RWPE1 (cell line): ENCODE results near the gene OSBPL7.

Experiments used
- CTCF ChIA-PET: fragments of 350-600 bp; sonication (Branson Sonifier 250); formaldehyde crosslinking; extraction: SDS; loops from one replicate; lab custom pipeline; 2021; lab: Yijun Ruan, JAX
- POLR2A ChIA-PET: fragments of 400-600 bp; formaldehyde crosslinking; extraction: SDS; loops from one replicate; lab custom pipeline; 2020; ENCODE audit warnings: antibody characterized with exemption; ENCODE audit not compliant: low non-redundant PET; lab: Yijun Ruan, JAX
- DNase-seq: peaks from one replicate; pipeline ENCODE4 v3.0.0; 2012; ENCODE audit warnings: low spot score
- H3K27ac ChIP-seq: fragments of 450-650 bp; 2 replicates; pipeline ENCODE4 v1.5.1; 2017
- CTCF ChIP-seq: fragments of 450-650 bp; conservative IDR thresholded peaks from 2 replicates; pipeline ENCODE4 v1.5.1; 2017; ENCODE audit warnings: low read depth, mild to moderate bottlenecking

Gene OSBPL7

GRCh38 chr17:47856830-47857229 lies 35.2 kb upstream of the OSBPL7 start:
- H3K27ac ChIP-seq, result no peak overlapping the region
- CTCF ChIA-PET, result interaction anchor here (0.5 kb wide), 1 partner anchor 15 kb away, joined by 6 read pairs; the partner anchor contains the start of gene SCRN2
- TF ChIP-seq CTCF, result no peak
- POLR2A ChIA-PET, result no interaction called here
- DNase-seq, result no peak

GRCh38 chr17:47855737-47856136 lies 34.1 kb upstream of the OSBPL7 start:
- TF ChIP-seq CTCF, result no peak
- ChIA-PET CTCF (interaction anchor here (1.1 kb wide), 1 partner anchor 12 kb away, joined by 5 read pairs; no protein-coding TSS in a partner anchor), POLR2A (no interaction called here)
- DNase-seq, result no peak
- no peak overlapping the region for H3K27ac ChIP-seq

GRCh38 chr17:47853616-47854015 lies 32.0 kb upstream of the OSBPL7 start:
- TF ChIP-seq CTCF, result no peak
- H3K27ac ChIP-seq, result no peak overlapping the region
- DNase-seq, result no peak
- CTCF ChIA-PET, result interaction anchor here (1.0 kb wide), 1 partner anchor 36 kb away, joined by 5 read pairs; no protein-coding TSS in a partner anchor
- POLR2A ChIA-PET, result no interaction called here

DNA sequence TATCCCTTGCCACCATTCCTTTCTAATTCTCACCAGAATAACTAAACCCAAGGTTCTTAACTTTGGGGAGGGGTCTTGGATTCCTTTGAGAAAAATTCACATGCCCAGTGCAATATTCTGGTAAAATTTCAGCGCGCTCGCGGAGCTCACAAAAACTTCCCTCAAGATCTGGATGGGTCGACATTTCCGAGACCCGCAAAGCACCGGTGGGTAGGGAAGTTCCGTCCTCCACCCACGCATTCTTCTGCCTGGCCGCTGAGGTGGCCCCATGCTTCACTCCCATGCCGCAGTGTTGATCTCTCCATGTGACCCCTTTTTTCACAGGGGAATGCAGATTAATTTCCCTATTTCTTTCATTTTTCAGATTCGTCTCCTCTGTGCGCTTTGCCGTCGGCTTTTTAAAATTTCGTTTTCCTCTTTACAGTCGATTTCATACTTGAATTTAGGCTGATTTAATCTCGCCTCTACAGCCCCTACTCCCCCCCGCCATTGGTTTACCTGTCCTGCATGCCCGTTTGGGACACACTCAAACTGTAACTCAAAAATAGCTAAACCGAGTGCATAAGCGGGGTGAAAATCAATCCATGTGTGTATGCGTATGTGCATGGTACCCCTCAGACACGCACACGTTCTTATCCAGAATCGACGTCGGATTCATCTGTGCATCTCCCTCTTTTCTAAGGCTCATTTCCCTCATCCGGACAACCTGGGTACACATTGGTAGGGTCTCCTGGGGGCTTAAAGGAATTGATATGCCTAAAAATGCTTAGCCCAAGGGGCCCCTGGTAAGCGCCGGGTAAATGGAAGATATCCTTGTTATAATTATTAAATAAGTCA lies 30.7 kb upstream of the OSBPL7 start:
- POLR2A ChIA-PET, result interaction anchor here (0.8 kb wide), 1 partner anchor 43 kb away, joined by 4 read pairs; the partner anchor contains the start of gene SP2
- H3K27ac ChIP-seq, result no peak overlapping the region
- DNase-seq, result no peak
- no peak for TF ChIP-seq CTCF
- CTCF ChIA-PET, result interaction anchor here (0.6 to 4.9 kb wide), 4 partner anchors 11 to 118 kb away, joined by 3 to 38 read pairs (median 10); partner anchors contain the start of gene SCRN2

GRCh38 chr17:47851764-47852112 lies 30.1 kb upstream of the OSBPL7 start:
- DNase-seq, result no peak
- no peak for TF ChIP-seq CTCF
- no peak overlapping the region for H3K27ac ChIP-seq
- POLR2A ChIA-PET, result no interaction called here
- CTCF ChIA-PET, result interaction anchor here (0.6 to 4.9 kb wide), 3 partner anchors 10 to 118 kb away, joined by 3 to 38 read pairs (median 14); partner anchors contain the start of gene SCRN2

DNA sequence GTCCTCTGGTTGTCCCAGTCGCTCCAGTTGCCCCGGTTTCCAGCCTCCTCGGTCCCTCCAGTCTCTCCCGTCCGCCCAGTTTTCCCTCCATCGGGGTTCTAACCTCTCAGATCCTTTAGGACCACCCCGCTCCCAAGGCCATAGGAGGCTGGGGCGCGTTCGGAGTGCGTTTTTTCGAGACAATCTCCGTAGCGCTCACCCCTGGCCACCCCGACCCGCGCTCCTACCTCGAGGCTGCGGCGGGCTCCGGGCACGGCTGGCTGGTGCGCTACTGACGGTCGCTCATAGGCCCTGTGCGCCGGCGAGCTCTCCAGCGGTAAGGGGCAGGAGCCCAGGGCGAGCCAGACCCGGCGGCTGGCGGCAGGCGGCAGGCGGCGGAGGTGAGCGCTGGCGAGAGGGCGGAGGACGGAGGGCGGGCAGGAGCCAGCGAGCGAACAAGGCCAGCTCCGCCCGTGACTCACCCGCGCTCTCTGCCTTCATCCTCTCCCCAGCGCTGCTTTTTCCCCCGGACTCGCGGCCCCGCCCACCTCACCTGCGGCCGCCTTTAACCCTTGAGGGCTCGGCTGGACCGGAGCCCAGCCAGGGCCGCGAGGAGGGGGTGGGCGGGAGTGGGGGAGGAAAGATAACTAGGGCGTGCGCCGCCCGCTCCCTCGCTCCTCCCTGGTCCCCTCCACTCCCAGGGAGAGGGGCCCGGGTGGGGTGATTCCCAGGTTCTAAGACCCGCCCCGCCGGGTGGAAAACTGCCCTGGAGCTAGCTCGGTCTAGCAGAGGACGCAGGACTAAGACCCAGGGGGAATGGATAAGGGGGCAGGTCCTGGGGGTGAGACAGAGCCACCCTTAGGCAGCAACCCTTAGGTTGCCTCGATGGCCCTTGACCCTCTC lies 29.3 kb upstream of the OSBPL7 start, which contains the start of gene SP6:
SP6 (minus strand) TSS at position 472 of the 882 bp plus-strand sequence. CDS start 2,734 bp downstream, outside the sequence.
- POLR2A ChIA-PET, result interaction anchor here (0.6 kb wide), 1 partner anchor 197 kb away, joined by 3 read pairs; the partner anchor contains the start of gene NFE2L1
- DNase-seq, result peak; percentile 89
- CTCF ChIA-PET, result interaction anchor here (0.6 to 4.9 kb wide), 6 partner anchors 9 to 40 kb away, joined by 3 to 38 read pairs (median 4); partner anchors contain the start of gene SCRN2

More for the DNA sequence above, 29.3 kb upstream of the OSBPL7 start, which contains the start of gene SP6:
- H3K27ac ChIP-seq, result peak within 1 kb of the TSS; percentile 66
- TF ChIP-seq CTCF, result peak; percentile 41
